OCI-LY1 (cell line): ENCODE results near the gene TLCD1.

Source experiments
- CTCF ChIP-seq: fragments of 200-600 bp; sonication (generic), shearing (Covaris generic); IDR thresholded peaks from 2 replicates; pipeline ENCODE4 v1.5.1; 2017; ENCODE audit warnings: mild to moderate bottlenecking, antibody characterized with exemption, low read length, moderate library complexity, mixed read lengths
- EZH2 ChIP-seq: fragments of 200-600 bp; sonication (generic), shearing (Covaris generic); IDR thresholded peaks from 2 replicates; pipeline ENCODE4 v1.8.0; 2017; ENCODE audit warnings: borderline replicate concordance, mixed run types, mild to moderate bottlenecking, antibody characterized with exemption, low read length, moderate library complexity, mixed read lengths

DNA sequence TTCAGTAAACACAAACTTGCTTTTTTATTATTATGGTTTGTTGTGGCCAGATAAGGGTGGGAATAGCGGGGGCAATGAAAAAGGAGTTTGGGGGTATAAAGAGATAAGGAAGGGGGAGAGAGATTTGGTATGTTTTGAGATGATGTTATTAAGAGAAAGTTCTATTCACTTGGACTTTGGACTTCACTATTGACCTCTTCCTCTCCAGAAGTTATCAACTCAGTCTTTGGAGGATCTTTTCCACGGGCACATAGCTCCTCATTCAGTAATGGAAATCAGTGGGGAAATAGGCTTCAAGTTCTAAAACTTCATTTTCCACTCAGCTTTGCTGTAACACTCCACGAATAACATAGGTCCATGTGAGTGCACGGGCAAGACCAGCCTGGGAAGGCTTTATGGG lies 37.6 kb downstream of the TLCD1 start:
- TF ChIP-seq CTCF (no peak), EZH2 (no peak)
